Tibial nerve (tissue), 4 donors: Measurements from ENCODE around the gene NT5C3B.

Experiments
- EP300 ChIP-seq, 2 donors: sonication (generic); formaldehyde crosslinking; IDR thresholded peaks; one replicate each; pipeline ENCODE4 v1.6.1; 2017; ENCODE audit warnings: antibody characterized with exemption in 2 of 2, mild to moderate bottlenecking in 1 of 2
- TF ChIP-seq, protein P1 (sequence below), 5 experiments: fragments of 200-600 bp in 3 of 5; fragments of 450-650 bp in 2 of 5; sonication (generic) in 3 of 5; IDR thresholded peaks; one replicate each; pipeline ENCODE4 v1.5.1; 2016 to 2019; ENCODE audit warnings: antibody characterized with exemption in 5 of 5, mild to moderate bottlenecking in 3 of 5, moderate library complexity in 2 of 5

GRCh38 chr17:41869426-41869825, 33.4 kb upstream of the NT5C3B start:
- TF ChIP-seq, protein P1, sequence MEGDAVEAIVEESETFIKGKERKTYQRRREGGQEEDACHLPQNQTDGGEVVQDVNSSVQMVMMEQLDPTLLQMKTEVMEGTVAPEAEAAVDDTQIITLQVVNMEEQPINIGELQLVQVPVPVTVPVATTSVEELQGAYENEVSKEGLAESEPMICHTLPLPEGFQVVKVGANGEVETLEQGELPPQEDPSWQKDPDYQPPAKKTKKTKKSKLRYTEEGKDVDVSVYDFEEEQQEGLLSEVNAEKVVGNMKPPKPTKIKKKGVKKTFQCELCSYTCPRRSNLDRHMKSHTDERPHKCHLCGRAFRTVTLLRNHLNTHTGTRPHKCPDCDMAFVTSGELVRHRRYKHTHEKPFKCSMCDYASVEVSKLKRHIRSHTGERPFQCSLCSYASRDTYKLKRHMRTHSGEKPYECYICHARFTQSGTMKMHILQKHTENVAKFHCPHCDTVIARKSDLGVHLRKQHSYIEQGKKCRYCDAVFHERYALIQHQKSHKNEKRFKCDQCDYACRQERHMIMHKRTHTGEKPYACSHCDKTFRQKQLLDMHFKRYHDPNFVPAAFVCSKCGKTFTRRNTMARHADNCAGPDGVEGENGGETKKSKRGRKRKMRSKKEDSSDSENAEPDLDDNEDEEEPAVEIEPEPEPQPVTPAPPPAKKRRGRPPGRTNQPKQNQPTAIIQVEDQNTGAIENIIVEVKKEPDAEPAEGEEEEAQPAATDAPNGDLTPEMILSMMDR (IDR thresholded peaks at IDR 0.05): no peak
- TF ChIP-seq EP300 (IDR thresholded peaks at IDR 0.05): no peak
